H1 (cell line): ENCODE data around the gene TSPAN9.

ENCODE experiments used
- BCL11A ChIP-seq, 2 experiments: IDR thresholded peaks; one replicate each; pipeline ENCODE4 v1.6.1; 2011; ENCODE audit warnings: low read depth in 2 of 2, low read length in 2 of 2, mild to moderate bottlenecking in 2 of 2
- CEBPB ChIP-seq: IDR thresholded peaks from 2 replicates; pipeline ENCODE4 v1.6.1; 2012; ENCODE audit warnings: low read depth, low read length
- CHD7 ChIP-seq: fragments of 300-600 bp; sonication (generic); IDR thresholded peaks from 2 replicates; pipeline ENCODE4 v1.7.1; 2012; ENCODE audit warnings: low read length, moderate library complexity, mild to moderate bottlenecking, inconsistent platforms; ENCODE audit not compliant: insufficient replicate concordance
- CTCF ChIP-seq, 3 experiments: IDR thresholded peaks; 1 replicate in 2 of 3; 2 replicates in 1 of 3; pipeline versions ENCODE4 v1.5.1 to v1.6.1; 2011; ENCODE audit warnings: low read length in 3 of 3, mild to moderate bottlenecking in 3 of 3, inconsistent platforms in 2 of 3, low read depth in 1 of 3, moderate library complexity in 1 of 3; ENCODE audit not compliant: insufficient read depth in 1 of 3; ENCODE audit errors: control extremely low read depth in 1 of 3
- JUND ChIP-seq: IDR thresholded peaks from 2 replicates; pipeline ENCODE4 v1.6.1; 2011; ENCODE audit warnings: mild to moderate bottlenecking, improper control_type of control experiment, low read length
- POLR2AphosphoS5 ChIP-seq: IDR thresholded peaks from 2 replicates; pipeline ENCODE4 v1.6.1; 2011; ENCODE audit warnings: low read depth, low read length
- RAD21 ChIP-seq, 2 experiments: IDR thresholded peaks in 1 of 2; conservative IDR thresholded peaks in 1 of 2; 2 replicates each; pipeline ENCODE4 v1.6.1; 2011; ENCODE audit warnings: low read depth in 2 of 2, low read length in 2 of 2, improper control_type of control experiment in 1 of 2, inconsistent platforms in 1 of 2, mild to moderate bottlenecking in 1 of 2, moderate library complexity in 1 of 2
- SP1 ChIP-seq: IDR thresholded peaks from 2 replicates; pipeline ENCODE4 v1.6.1; 2011; ENCODE audit warnings: low read depth, low read length

GRCh38 chr12:3150931-3151835 lies 74.0 kb downstream of the TSPAN9 start:
- TF ChIP-seq CTCF (IDR thresholded peaks at IDR 0.05; ENCODE audit: control extremely low read depth in 1 of 3, insufficient read depth in 1 of 3, low read depth in 1 of 3, low read length in 3 of 3) (no peak), SP1 (no peak), BCL11A (IDR thresholded peaks at IDR 0.05; ENCODE audit: low read depth in 2 of 2, low read length in 2 of 2) (no peak), CEBPB (no peak), CHD7 (no peak), JUND (no peak), RAD21 (IDR thresholded peaks at IDR 0.05 in 1 of 2, conservative IDR thresholded peaks at IDR 0.05 in 1 of 2; ENCODE audit: low read depth in 2 of 2, low read length in 2 of 2) (no peak; a peak in 1 of 4 replicates), POLR2AphosphoS5 (no peak)
